ENCODE results near the gene MYH9. TPM values are rescaled to one million over a fixed set of nuclear protein-coding genes. Genes with fewer than 3 reads are reported as not detected.

Gene MYH9
- total and polyA plus RNA-seq, 2 experiments from 2014 or later: 58.4 to 233 TPM

GRCh38 chr22:36384766-36385481 lies 2.8 kb downstream of the MYH9 start:
- no peaks in the 10 kb centered on the region for H3K27me3 ChIP-seq (ENCODE audit: insufficient read depth)
- peaks cover 36% of the 10 kb centered on the region for H3K4me1 Mint-ChIP-seq
- H4K20me1 ChIP-seq (replicated peaks; ENCODE audit: insufficient read depth): peaks cover 37% of the 10 kb centered on the region
- peaks cover 77% of the 10 kb centered on the region for H3K79me2 ChIP-seq (replicated peaks; ENCODE audit: insufficient read depth)
- H3K27ac Mint-ChIP-seq: peak overlapping the region; percentile 95
- no peak for TF ChIP-seq EZH2phosphoT487 (IDR thresholded peaks at IDR 0.05; ENCODE audit: unreplicated experiment)
- TF ChIP-seq STAT1 (IDR thresholded peaks at IDR 0.05; ENCODE audit: unreplicated experiment): no peak
- TF ChIP-seq NANOG (IDR thresholded peaks at IDR 0.05; ENCODE audit: borderline replicate concordance): no peak
- TF ChIP-seq JUNB (IDR thresholded peaks at IDR 0.05; ENCODE audit: unreplicated experiment): no peak
- TF ChIP-seq CREB1 (CRISPR knock-in tag; IDR thresholded peaks at IDR 0.05; ENCODE audit: low read depth): no peak
- no peak for TF ChIP-seq ZNF331 (CRISPR knock-in tag; IDR thresholded peaks at IDR 0.05; ENCODE audit: low read depth)
- TF ChIP-seq, protein P1, sequence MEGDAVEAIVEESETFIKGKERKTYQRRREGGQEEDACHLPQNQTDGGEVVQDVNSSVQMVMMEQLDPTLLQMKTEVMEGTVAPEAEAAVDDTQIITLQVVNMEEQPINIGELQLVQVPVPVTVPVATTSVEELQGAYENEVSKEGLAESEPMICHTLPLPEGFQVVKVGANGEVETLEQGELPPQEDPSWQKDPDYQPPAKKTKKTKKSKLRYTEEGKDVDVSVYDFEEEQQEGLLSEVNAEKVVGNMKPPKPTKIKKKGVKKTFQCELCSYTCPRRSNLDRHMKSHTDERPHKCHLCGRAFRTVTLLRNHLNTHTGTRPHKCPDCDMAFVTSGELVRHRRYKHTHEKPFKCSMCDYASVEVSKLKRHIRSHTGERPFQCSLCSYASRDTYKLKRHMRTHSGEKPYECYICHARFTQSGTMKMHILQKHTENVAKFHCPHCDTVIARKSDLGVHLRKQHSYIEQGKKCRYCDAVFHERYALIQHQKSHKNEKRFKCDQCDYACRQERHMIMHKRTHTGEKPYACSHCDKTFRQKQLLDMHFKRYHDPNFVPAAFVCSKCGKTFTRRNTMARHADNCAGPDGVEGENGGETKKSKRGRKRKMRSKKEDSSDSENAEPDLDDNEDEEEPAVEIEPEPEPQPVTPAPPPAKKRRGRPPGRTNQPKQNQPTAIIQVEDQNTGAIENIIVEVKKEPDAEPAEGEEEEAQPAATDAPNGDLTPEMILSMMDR (conservative IDR thresholded peaks at IDR 0.05; ENCODE audit: low read depth in 2 of 2): no peak
- TF ChIP-seq EZH2 (IDR thresholded peaks at IDR 0.05; ENCODE audit: low read depth, unreplicated experiment): no peak
- TF ChIP-seq POLR2AphosphoS5 (IDR thresholded peaks at IDR 0.05; ENCODE audit: low read depth): no peak
- TF ChIP-seq, protein P2, sequence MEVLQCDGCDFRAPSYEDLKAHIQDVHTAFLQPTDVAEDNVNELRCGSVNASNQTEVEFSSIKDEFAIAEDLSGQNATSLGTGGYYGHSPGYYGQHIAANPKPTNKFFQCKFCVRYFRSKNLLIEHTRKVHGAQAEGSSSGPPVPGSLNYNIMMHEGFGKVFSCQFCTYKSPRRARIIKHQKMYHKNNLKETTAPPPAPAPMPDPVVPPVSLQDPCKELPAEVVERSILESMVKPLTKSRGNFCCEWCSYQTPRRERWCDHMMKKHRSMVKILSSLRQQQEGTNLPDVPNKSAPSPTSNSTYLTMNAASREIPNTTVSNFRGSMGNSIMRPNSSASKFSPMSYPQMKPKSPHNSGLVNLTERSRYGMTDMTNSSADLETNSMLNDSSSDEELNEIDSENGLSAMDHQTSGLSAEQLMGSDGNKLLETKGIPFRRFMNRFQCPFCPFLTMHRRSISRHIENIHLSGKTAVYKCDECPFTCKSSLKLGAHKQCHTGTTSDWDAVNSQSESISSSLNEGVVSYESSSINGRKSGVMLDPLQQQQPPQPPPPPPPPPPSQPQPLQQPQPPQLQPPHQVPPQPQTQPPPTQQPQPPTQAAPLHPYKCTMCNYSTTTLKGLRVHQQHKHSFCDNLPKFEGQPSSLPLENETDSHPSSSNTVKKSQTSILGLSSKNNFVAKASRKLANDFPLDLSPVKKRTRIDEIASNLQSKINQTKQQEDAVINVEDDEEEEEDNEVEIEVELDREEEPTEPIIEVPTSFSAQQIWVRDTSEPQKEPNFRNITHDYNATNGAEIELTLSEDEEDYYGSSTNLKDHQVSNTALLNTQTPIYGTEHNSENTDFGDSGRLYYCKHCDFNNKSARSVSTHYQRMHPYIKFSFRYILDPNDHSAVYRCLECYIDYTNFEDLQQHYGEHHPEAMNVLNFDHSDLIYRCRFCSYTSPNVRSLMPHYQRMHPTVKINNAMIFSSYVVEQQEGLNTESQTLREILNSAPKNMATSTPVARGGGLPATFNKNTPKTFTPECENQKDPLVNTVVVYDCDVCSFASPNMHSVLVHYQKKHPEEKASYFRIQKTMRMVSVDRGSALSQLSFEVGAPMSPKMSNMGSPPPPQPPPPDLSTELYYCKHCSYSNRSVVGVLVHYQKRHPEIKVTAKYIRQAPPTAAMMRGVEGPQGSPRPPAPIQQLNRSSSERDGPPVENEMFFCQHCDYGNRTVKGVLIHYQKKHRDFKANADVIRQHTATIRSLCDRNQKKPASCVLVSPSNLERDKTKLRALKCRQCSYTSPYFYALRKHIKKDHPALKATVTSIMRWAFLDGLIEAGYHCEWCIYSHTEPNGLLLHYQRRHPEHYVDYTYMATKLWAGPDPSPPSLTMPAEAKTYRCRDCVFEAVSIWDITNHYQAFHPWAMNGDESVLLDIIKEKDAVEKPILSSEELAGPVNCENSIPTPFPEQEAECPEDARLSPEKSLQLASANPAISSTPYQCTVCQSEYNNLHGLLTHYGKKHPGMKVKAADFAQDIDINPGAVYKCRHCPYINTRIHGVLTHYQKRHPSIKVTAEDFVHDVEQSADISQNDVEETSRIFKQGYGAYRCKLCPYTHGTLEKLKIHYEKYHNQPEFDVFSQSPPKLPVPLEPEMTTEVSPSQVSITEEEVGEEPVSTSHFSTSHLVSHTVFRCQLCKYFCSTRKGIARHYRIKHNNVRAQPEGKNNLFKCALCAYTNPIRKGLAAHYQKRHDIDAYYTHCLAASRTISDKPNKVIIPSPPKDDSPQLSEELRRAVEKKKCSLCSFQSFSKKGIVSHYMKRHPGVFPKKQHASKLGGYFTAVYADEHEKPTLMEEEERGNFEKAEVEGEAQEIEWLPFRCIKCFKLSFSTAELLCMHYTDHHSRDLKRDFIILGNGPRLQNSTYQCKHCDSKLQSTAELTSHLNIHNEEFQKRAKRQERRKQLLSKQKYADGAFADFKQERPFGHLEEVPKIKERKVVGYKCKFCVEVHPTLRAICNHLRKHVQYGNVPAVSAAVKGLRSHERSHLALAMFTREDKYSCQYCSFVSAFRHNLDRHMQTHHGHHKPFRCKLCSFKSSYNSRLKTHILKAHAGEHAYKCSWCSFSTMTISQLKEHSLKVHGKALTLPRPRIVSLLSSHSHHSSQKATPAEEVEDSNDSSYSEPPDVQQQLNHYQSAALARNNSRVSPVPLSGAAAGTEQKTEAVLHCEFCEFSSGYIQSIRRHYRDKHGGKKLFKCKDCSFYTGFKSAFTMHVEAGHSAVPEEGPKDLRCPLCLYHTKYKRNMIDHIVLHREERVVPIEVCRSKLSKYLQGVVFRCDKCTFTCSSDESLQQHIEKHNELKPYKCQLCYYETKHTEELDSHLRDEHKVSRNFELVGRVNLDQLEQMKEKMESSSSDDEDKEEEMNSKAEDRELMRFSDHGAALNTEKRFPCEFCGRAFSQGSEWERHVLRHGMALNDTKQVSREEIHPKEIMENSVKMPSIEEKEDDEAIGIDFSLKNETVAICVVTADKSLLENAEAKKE (CRISPR knock-in tag; IDR thresholded peaks at IDR 0.05): no peak
- TF ChIP-seq REST (IDR thresholded peaks at IDR 0.05; ENCODE audit: unreplicated experiment): no peak
- TF ChIP-seq ETS1 (IDR thresholded peaks at IDR 0.05): no peak
- no peak for TF ChIP-seq ZNF114 (CRISPR knock-in tag; IDR thresholded peaks at IDR 0.05)
- DNase-seq (ENCODE audit: low spot score) (peak; percentile 75), ATAC-seq (peak; percentile 7)
- H3K36me3 Mint-ChIP-seq (ENCODE audit: low read depth): peaks cover 22% of the 10 kb centered on the region
- peak overlapping the region; percentile 78 for H3K4me2 ChIP-seq
- 0 out of 2 replicates have a peak, but pooled peaks cover 12% of the 10 kb centered on the region for H3F3A ChIP-seq (replicated peaks; ENCODE audit: low read depth)
- H3K9me2 ChIP-seq (ENCODE audit: insufficient read depth): no peaks in the 10 kb centered on the region
- no peaks in the 10 kb centered on the region; the same call in 1 of the 2 replicates for H3K36me3 ChIP-seq (ENCODE audit: insufficient read depth)
- H3K9me3 Mint-ChIP-seq: peaks cover 3% of the 10 kb centered on the region
- H3K4me3 Mint-ChIP-seq: peak overlapping the region; percentile 88
- peak overlapping the region; percentile 91 for H3K27ac ChIP-seq (ENCODE audit: low read depth)
- peak overlapping the region; percentile 97 for H3K4me3 ChIP-seq
- no peak overlapping the region for H2AFZ ChIP-seq
- H3K27me3 Mint-ChIP-seq (ENCODE audit: insufficient read depth, low read depth, poor library complexity): peaks cover 9% of the 10 kb centered on the region
- peaks cover 39% of the 10 kb centered on the region for H3K4me1 ChIP-seq (ENCODE audit: insufficient read depth)
